CD4-positive, alpha-beta T cell treated with Interferon gamma for 1 hour (primary cell): ENCODE data around the gene ZNF358.

Experiments used
- DNase-seq: peaks from one replicate; pipeline ENCODE4 v3.0.0-alpha.2; 2020

ZNF358 gene

GRCh38 chr19:7539827-7540425 lies 24.0 kb downstream of the ZNF358 start:
- DNase-seq, result no peak

GRCh38 chr19:7540761-7541474 lies 25.0 kb downstream of the ZNF358 start:
- no peak for DNase-seq

- no peak for DNase-seq
These were observed 25.5 kb downstream of the ZNF358 start for GRCh38 chr19:7541475-7541824.

- no peak for DNase-seq
These were observed 26.0 kb downstream of the ZNF358 start for GRCh38 chr19:7541828-7542443.

GRCh38 chr19:7542556-7543348 lies 26.8 kb downstream of the ZNF358 start:
- DNase-seq, result no peak

GRCh38 chr19:7544626-7545025 lies 28.7 kb downstream of the ZNF358 start:
- DNase-seq, result peak; percentile 60

GRCh38 chr19:7545300-7545699 lies 29.4 kb downstream of the ZNF358 start:
- no peak for DNase-seq

GRCh38 chr19:7545904-7546303 lies 30.0 kb downstream of the ZNF358 start:
- DNase-seq, result no peak

- DNase-seq, result no peak
These were observed 31.3 kb downstream of the ZNF358 start for GRCh38 chr19:7547159-7547558.

- no peak for DNase-seq
These were observed 33.7 kb downstream of the ZNF358 start for GRCh38 chr19:7549429-7550148.

GRCh38 chr19:7550169-7550770 lies 34.4 kb downstream of the ZNF358 start:
- DNase-seq, result no peak

GRCh38 chr19:7550987-7551761 lies 35.3 kb downstream of the ZNF358 start:
- DNase-seq, result peak; percentile 68

GRCh38 chr19:7552781-7553180 lies 36.9 kb downstream of the ZNF358 start:
- no peak for DNase-seq

GRCh38 chr19:7554565-7554964 lies 38.7 kb downstream of the ZNF358 start:
- no peak for DNase-seq

- no peak for DNase-seq
These were observed 39.3 kb downstream of the ZNF358 start for GRCh38 chr19:7554990-7555864.

- no peak for DNase-seq
These were observed 40.9 kb downstream of the ZNF358 start for GRCh38 chr19:7556696-7557315.

GRCh38 chr19:7558667-7559066 lies 42.8 kb downstream of the ZNF358 start:
- no peak for DNase-seq

- DNase-seq, result no peak
These were observed 43.2 kb downstream of the ZNF358 start for GRCh38 chr19:7559102-7559501.

GRCh38 chr19:7560255-7560654 lies 44.4 kb downstream of the ZNF358 start:
- no peak for DNase-seq

GRCh38 chr19:7561325-7561724 lies 45.4 kb downstream of the ZNF358 start:
- no peak for DNase-seq
